ENCODE results near the gene TMOD1. TPM values are rescaled to one million over a fixed set of nuclear protein-coding genes. Genes with fewer than 3 reads are reported as not detected.

TMOD1 gene
- total and polyA plus RNA-seq, 2 of the 8 experiments (the other 6 are each of a cell fraction or from before 2014, with no cell fraction given), result 0.17 to 0.88 TPM

DNA sequence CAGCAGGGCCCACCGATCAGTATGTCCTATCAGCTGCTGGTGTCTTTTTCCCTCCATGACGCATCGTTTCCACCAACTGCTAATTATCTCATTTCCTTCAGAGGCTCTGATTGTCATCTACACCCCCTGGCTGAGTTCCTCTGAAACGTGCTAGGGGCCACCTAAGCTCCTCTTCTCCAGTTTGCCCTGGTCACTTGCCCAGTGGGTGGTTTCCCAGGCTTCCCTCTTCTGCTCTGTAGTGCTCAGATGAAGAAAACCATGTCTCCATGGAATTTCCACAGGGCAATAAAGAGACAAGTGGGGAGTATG, 66.4 kb downstream of the TMOD1 start (continued):
- TF ChIP-seq RNF2 (IDR thresholded peaks at IDR 0.05; ENCODE audit: borderline replicate concordance, low read depth, low read length, missing control alignments, poor library complexity, severe bottlenecking), result no peak

All from H1 (cell line).